GM19035 (cell line): Measurements from ENCODE around the gene LRRC46.

ENCODE experiments used
- ATAC-seq: cut with Tn5 transposase; IDR thresholded peaks from one replicate; pipeline ENCODE4 v1.9.1; 2021; ENCODE audit not compliant: unreplicated experiment

Gene LRRC46

DNA sequence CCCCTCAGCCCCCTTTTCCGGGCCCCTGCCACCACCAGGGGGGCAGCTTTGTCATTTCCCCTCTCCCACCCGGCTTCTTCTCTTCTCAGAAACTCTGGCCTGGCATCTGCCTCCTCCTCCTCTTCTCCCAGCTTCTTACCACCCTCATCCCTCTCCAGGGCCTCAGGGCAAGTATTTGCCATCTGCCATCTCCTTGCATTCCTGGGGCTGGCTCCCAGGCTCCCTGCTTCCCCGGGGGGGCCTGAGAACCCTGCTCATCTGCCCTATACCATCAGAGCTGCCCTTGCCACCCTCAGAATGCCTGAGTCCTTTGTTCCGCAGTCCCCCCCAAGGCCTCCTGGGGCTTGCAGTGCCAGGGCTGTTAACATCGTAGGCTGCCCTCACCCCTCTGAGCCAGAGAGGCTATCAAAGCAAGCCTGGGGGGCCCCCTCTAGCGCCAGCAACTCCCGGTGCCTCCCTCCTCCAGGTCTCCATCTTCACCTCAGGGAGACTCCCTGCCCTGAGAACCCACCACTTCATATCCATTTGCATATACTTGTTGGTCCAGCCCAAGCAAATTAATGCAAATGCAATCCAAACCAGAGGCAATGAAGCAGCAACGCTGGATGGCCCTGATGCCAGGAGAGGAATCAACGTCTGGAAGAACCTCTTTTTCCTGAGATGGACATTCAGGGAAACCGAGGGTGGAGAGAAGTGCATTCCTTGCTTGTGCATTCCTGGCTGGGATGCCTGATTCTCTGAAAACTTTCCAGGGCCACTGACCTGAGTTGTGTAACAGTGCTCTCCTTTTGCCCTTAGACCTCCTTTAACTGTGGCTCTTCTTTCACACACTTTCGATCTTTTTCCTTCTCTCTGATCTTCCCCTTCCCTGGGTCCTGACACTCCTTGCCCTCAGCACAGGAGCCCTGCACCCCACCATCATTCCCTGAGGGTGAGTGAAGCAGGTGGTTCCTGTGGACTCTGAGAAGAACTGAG, 43.8 kb downstream of the LRRC46 start:
- no peak for ATAC-seq

DNA sequence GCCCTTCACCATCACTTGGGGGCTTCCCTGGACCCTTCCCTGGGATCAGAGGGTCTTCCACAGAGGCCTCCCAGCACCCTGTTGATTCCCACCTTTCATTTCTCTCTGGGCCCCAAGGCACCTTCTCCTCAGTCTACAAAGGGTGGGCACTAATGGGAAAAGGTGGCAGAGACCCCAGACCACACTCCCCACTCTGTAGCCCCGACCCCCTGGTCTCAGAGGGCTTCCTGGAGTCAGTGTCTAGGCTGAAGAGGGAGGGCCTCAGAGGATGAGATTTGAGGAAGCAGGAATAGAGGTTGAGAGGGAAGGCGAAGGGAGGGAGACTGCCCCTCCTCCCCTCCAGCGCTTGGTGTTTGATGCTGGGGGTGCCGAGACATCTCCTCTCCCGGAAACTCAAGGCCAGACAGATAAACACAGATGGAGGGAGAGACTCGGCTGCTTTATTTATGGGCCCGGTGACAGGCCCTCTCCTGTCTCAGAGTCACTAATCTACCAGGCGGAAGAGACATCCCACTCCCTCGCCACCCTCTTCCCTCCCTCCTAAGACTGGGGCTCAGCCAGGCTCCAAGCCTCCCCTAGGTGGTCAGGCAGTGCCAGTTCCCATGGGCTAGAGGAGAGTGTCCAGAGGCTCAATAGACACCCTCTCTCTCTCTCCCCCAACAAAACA, 46.0 kb downstream of the LRRC46 start:
- ATAC-seq, result no peak

DNA sequence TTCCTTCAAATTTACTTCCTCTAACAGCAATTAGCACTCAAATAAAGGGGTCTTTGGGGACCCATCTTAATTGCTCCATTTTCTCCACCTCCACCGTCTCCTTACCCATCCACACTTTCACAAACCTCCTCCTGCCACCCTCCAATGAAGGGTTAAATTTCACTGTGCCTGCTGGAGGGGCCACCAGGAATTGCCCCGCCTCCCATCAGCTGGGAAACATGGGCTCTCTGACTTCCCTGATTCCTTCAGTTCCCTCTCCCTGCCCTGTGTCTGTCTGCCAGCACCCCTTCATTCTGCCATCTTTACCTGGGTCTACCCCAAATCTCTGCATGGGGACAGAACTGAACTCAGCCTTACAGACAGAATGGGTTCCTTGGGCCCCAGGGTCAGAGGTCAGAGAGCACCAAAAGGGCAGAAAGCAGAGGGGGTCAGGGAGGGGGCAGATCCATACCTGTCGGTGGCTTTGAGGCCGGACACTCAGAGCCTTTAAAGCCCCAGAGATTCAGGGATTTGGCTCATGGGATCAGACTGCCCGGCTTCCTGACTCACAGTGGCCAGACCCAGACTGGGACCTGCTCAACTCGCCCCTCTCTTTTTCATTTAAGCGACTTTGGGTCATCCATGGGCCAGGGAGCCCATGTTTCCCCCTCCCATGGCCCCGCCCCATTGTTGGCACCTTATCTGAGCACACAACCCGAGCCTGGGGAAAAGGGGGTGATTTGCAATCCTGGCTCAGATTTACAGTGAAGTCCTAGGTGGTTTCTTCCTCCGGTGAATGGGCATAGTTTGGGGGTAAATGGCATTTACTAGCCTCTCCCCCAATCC, 46.9 kb downstream of the LRRC46 start:
- ATAC-seq, result no peak

DNA sequence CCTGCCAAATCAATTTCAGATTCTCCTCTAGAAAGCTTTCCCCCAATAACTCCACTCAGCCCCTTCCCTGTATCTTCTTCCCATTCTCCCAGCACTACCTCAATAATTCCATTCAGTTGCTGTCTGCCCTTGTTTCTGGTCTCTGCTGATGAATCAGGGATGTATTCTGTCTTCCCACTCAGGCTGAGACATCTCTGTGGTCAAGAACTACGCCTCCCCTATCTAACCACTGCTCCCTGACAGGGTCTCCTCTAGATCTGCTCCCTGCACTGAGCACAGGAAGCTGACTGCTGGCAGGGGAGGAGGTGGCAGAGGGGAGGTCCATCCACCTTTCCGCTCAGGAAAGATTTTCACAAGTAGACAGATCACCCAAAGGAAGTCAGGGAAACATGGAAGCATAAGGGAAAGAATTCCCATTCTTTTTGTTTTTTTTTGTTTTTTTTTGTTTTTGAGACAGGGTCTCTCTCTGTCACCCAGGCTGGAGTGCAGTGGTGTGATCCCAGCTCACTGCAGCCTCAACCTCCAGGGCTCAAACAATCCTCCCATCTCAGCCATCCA, 47.6 kb downstream of the LRRC46 start:
- ATAC-seq, result no peak

DNA sequence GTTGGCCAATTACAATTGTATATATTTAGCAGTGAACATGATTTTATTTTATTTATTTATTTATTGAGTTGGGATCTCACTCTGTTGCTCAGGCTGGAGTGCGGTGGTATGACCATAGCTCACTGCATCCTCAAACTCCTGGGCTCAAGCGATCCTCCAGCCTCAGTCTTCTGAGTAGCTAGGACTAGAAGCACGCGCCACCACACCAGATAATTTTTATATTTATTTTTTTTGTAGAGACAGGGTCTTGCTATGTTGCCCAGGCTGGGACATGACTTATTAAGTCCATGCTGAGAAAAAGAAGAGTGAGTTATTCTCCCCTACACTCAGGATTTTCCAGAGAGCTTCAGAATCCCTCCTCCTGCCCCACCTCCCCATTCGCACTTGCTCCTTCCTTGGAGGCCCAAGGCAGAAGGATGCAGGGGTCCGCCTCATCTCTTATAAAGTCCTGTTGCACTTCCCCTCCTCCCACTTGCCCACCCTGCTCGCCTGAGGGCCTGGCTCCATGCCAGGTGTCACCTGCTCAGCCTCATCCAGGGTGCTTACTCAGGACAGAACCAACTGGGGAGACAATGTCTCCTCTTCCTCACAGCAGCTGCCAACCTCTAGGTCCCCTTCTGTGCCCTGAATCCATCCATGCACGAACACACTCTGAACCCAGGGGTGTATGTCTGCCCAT, 48.4 kb downstream of the LRRC46 start:
- no peak for ATAC-seq

DNA sequence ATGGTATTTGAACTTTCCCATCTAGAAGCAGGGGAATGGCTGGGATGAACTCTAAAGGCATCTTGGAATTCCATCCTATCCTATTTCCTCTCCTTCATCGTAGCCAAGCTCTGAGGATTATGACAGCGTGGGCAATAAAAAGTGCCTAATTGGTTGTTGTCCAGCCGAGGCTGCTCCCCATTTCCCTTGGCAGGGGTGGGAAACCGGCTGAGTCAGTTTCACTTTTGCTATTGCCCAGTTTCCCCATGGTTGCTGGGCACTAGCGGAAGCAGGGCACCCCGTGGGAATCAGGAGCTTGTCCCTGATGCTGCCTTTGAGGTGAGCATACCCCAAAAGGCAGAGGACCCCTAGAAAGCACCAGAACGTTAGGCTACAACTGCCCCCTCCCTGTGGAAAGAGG, 50.8 kb downstream of the LRRC46 start:
- no peak for ATAC-seq

DNA sequence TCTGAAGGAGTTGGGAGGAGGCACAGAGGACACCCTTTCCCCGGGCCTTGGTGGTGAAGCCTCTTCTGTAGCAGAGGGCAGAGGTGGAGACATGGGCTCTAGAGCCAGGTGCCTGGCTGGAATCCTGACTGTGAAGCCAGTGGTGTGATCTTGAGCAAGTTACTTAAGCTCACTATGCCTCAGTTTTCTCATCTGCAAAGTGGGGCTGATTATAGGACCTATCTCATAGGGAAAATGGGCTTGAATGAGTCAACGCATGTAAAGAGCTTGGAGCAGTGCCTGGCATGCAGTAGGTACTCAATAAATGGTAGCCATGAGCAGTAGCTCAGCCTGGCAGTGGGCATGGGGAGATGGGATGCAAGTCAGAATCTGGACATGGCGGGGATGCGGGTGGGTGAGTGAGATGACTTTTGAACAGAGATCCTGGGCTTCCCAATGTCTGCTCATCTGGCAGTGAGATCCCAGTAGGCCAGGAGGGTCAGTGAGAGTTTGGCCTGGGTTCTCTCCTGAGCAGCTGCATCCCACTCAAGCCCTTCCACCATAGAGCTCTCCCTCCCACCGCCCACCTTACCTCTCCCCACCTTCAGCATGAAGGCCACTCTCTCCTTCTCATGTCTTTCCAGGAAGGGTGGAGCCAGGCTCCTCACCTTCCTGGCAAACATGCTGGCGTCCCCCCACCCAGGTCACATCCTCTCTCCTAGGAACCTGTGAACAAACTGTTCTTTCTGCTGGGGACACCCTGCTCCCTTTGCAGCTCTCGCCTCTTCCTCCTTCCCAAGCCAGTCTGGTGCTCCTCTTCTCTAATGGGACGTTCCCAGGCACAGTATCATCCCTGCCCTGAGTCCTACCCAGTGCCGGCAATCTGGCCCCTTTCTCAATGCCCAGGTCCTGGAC, 51.5 kb downstream of the LRRC46 start:
- no peak for ATAC-seq

DNA sequence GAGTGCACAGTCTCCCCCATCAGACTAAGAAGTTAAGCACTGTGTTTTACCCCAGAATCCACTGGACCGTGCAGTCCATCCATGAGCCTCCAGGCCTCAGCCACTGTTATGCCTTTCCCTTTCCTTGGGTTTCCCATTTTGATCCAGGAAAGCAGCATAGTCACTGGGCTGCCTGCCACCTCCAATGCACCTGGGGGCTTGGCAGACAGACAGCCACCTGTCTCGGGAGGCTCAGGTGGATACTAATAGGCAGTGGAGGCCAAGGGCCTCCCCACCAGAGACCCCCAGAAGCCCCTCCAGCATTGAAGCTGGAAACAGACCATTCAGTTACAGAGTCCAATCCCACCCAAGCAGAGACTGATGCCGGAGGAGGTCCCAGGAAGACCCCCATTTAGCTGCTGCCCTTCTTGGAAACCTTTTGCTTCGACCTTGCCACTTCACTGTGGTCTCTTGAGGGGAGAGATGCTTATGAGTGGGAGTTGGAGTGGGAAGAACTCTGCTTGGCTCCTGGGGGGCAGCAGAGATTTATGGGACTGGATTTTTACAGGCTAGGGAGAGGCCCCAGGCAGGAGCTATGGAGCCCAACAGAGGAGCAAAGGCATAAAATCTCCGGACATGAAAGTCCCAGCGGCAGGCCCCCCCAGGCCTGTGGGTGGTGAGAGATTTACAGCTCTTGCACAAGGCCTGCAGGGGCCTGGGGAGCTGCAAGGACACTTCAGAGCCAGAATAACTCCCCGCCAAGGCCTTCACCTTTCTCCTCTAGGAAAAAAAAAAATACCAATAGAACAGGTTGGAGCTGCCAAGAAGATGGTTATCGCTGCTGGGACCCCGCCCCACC, 52.3 kb downstream of the LRRC46 start:
- ATAC-seq, result no peak

DNA sequence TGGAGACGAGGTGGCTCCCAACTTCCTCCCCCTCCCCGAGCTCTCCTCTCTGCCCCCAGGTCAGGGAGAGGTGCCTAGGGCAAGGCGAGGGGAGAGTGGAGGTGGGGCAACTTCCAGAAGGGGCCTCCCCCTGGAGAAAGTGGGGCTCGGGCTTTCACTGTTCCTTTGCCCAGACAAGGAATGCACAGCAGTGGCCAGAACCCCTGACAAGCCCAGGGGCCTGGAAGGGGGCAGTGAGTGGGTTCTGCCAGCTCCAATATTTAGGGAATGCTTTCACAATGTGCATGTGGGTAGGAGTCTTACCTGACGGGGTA, 52.9 kb downstream of the LRRC46 start:
- ATAC-seq, result no peak

DNA sequence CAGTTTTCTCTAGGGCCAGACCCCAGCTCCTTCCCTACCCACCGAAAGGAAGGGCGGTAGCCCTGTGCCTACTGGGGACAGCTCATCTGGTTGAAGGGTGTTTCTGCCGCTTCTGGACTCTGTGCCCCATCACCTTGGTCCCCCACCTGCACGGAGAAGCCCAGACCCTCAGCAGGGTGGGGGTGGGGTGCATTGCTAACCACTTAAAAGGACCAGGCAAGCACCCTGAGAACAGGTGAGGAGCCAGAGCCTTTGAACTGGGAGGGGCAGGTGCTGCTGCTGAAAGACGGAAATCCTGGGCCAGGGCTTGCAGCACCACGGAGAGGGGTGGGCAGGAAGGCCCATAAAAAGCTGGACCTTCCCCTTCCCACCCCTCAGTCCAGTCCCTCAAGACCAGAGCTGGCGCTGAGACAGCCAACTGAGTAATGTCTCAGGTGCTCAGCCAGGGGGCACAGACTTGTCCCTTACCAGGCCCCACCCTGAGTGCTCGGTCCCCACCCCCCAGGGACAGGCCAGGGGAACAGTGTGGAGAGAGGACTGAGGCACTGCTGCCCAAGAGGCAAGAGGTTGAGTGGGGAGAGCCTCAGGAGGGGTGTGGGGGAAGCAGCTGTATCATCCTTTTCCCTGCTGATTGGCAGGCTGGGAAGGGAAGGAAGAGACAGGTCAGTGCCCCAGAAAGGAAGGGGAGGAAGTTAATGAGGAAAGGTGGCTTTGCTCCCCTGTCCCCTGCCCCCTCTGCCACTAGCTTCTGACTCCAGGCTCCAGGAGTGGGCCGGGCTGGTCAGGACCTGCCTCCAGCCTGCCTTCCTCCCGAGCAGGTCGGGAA, 53.6 kb downstream of the LRRC46 start:
- ATAC-seq, result no peak
